Measurements from ENCODE around the gene DHX16. TPM values are rescaled to one million over a fixed set of nuclear protein-coding genes. Genes with fewer than 3 reads are reported as not detected.
A peak's percentile ranks its signal among the peaks of the same experiment; 100 is the strongest.
"Not testable (repeated sequence)": the region's sequence is repeated elsewhere in the genome, so short reads cannot be mapped to it uniquely, and the experiment has no call there.

The DHX16 gene
- total RNA-seq, 1 donor from 2014 or later = 17.6 TPM

GRCh38 chr6:30720738-30721197 lies 48.0 kb upstream of the DHX16 start:
- H2AFZ ChIP-seq (replicated peaks) = no peak overlapping the region
- peaks cover 35% of the 10 kb centered on the region for H3K36me3 Mint-ChIP-seq
- peaks cover 2% of the 10 kb centered on the region for H3K9me3 Mint-ChIP-seq
- H3K27me3 ChIP-seq = no peaks in the 10 kb centered on the region
- H3K4me2 ChIP-seq = peak overlapping the region; percentile 75
- H3K4me1 ChIP-seq = peaks cover 18% of the 10 kb centered on the region
- peaks cover 65% of the 10 kb centered on the region for H3K4me1 Mint-ChIP-seq
- H3F3A ChIP-seq (ENCODE audit: low read depth) = peaks cover 77% of the 10 kb centered on the region
- H3K9me3 ChIP-seq (ENCODE audit: low read depth) = no peaks in the 10 kb centered on the region
- DNase-seq (ENCODE audit: low spot score) = peak; percentile 87
- TF ChIP-seq EZH2 (IDR thresholded peaks at IDR 0.05) (no peak), EZH2phosphoT487 (IDR thresholded peaks at IDR 0.05) (no peak)
- TF ChIP-seq, protein P1, sequence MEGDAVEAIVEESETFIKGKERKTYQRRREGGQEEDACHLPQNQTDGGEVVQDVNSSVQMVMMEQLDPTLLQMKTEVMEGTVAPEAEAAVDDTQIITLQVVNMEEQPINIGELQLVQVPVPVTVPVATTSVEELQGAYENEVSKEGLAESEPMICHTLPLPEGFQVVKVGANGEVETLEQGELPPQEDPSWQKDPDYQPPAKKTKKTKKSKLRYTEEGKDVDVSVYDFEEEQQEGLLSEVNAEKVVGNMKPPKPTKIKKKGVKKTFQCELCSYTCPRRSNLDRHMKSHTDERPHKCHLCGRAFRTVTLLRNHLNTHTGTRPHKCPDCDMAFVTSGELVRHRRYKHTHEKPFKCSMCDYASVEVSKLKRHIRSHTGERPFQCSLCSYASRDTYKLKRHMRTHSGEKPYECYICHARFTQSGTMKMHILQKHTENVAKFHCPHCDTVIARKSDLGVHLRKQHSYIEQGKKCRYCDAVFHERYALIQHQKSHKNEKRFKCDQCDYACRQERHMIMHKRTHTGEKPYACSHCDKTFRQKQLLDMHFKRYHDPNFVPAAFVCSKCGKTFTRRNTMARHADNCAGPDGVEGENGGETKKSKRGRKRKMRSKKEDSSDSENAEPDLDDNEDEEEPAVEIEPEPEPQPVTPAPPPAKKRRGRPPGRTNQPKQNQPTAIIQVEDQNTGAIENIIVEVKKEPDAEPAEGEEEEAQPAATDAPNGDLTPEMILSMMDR (IDR thresholded peaks at IDR 0.05) = no peak
- peaks cover 44% of the 10 kb centered on the region for H4K20me1 ChIP-seq (ENCODE audit: low read depth)
- peaks cover 4% of the 10 kb centered on the region for H3K36me3 ChIP-seq
- peak overlapping the region; percentile 85 for H3K4me3 ChIP-seq
- peaks cover 14% of the 10 kb centered on the region for H3K27me3 Mint-ChIP-seq (ENCODE audit: insufficient read depth, low read depth)
- H3K9ac ChIP-seq = peak overlapping the region; percentile 90
- H3K4me3 Mint-ChIP-seq = peak overlapping the region; percentile 98
- peak overlapping the region; percentile 85 for H3K27ac ChIP-seq
- peaks cover 85% of the 10 kb centered on the region for H3K79me2 ChIP-seq (ENCODE audit: low read depth)
- H3K27ac Mint-ChIP-seq = peak overlapping the region; percentile 99

DNA sequence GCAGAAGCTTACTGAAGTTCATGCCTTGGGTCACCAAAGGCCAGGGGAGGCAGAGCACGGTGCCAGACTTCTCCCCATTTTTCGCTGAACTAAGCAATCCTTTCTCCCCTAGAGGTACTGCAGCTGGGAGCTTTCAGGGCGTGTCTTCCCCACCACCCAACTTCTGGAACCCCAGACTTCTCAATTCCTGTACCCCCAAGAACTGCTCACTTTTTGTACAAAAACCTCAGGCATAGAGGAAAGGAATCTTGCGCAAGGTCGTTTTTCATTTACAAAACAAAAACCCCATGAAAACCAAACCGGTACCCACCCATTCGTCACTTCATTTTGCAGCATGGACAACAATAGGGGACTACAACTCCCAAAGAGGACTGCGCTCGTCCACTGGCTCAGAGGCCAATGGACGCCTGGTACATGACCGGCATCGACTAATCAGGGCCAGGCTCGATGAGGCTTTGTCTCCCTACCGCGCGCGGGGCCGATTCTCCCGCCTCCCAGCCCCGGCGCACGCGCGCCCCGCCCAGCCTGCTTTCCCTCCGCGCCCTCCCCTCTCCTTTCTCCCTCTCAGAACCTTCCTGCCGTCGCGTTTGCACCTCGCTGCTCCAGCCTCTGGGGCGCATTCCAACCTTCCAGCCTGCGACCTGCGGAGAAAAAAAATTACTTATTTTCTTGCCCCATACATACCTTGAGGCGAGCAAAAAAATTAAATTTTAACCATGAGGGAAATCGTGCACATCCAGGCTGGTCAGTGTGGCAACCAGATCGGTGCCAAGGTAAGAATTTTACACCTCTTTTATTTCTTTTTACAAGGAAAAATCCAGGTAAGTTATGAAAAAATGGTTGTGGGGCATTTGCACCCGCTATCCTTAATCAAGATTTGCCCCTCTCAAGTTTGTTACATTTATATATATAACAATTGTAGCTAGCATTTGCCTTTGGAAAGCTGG lies 47.3 kb upstream of the DHX16 start, which contains the start of gene TUBB:
Gene TUBB (plus strand): TSS at position 562 of the 947 bp plus-strand sequence. CDS start 155 bp downstream, at position 717.
- peak within 1 kb of the TSS; percentile 90 for H3K9ac ChIP-seq
- peaks cover 70% of the 10 kb centered on the region for H3F3A ChIP-seq (ENCODE audit: low read depth)
- Mint-ChIP-seq H3K4me1 (peaks cover 65% of the 10 kb centered on the region), H3K9me3 (peaks cover 2% of the 10 kb centered on the region), H3K36me3 (peaks cover 40% of the 10 kb centered on the region), H3K4me3 (peak within 1 kb of the TSS; percentile 98), H3K27me3 (ENCODE audit: insufficient read depth, low read depth) (peaks cover 12% of the 10 kb centered on the region), H3K27ac (peak within 1 kb of the TSS; percentile 99)
- H2AFZ ChIP-seq (replicated peaks) = peak within 1 kb of the TSS; percentile 78
- TF ChIP-seq, protein P1 (IDR thresholded peaks at IDR 0.05) = peak; percentile 22
- no peak for TF ChIP-seq EZH2 (IDR thresholded peaks at IDR 0.05)
- H3K79me2 ChIP-seq (ENCODE audit: low read depth) = peaks cover 92% of the 10 kb centered on the region
- peak within 1 kb of the TSS; percentile 85 for H3K27ac ChIP-seq
- H3K4me1 ChIP-seq = peaks cover 18% of the 10 kb centered on the region
- peak within 1 kb of the TSS; percentile 90 for H3K4me2 ChIP-seq
- H3K36me3 ChIP-seq = peaks cover 4% of the 10 kb centered on the region
- H4K20me1 ChIP-seq (ENCODE audit: low read depth) = peaks cover 37% of the 10 kb centered on the region
- H3K9me3 ChIP-seq (ENCODE audit: low read depth) = no peaks in the 10 kb centered on the region
- peak within 1 kb of the TSS; percentile 85 for H3K4me3 ChIP-seq
- no peaks in the 10 kb centered on the region for H3K27me3 ChIP-seq
- DNase-seq (ENCODE audit: low spot score) = peak; percentile 99

DNA sequence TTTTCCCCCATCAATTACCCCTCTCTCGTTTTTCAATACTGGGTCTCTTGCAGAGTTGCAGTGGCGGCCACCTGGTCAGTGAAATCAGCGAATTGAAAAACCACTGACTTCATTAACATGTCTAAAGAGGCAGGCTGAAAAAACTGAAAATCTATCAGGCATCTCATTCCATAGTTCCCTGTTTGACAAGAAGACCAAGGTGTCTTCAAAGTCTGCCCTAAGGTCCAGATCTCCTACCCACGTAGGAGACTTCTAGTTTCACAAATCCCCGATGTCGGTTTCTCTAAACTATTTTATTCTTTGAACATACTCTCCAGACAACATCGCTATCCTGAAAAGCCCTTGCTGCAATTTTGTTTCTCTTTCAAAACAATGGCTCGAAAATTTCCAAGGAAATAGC lies 46.5 kb upstream of the DHX16 start:
- peaks cover 4% of the 10 kb centered on the region for H3K36me3 ChIP-seq
- peaks cover 42% of the 10 kb centered on the region for H3K36me3 Mint-ChIP-seq
- H2AFZ ChIP-seq (replicated peaks) = peak overlapping the region; percentile 78
- peaks cover 12% of the 10 kb centered on the region for H3K27me3 Mint-ChIP-seq (ENCODE audit: insufficient read depth, low read depth)
- H4K20me1 ChIP-seq (ENCODE audit: low read depth) = peaks cover 30% of the 10 kb centered on the region
- peaks cover 63% of the 10 kb centered on the region for H3F3A ChIP-seq (ENCODE audit: low read depth)
- H3K79me2 ChIP-seq (ENCODE audit: low read depth) = peaks cover 92% of the 10 kb centered on the region
- no peaks in the 10 kb centered on the region for H3K9me3 ChIP-seq (ENCODE audit: low read depth)
- DNase-seq (ENCODE audit: low spot score) = peak; percentile 37
- peaks cover 63% of the 10 kb centered on the region for H3K4me1 Mint-ChIP-seq
- no peak for TF ChIP-seq EZH2phosphoT487 (IDR thresholded peaks at IDR 0.05)
- no peak for TF ChIP-seq EZH2 (IDR thresholded peaks at IDR 0.05)
- TF ChIP-seq, protein P1 (IDR thresholded peaks at IDR 0.05) = no peak
- H3K4me3 Mint-ChIP-seq = peak overlapping the region; percentile 98
- peak overlapping the region; percentile 90 for H3K4me2 ChIP-seq
- peaks cover 2% of the 10 kb centered on the region for H3K9me3 Mint-ChIP-seq
- no peak overlapping the region for H3K9ac ChIP-seq
- peak overlapping the region; percentile 72 for H3K27ac ChIP-seq
- no peaks in the 10 kb centered on the region for H3K27me3 ChIP-seq
- peak overlapping the region; percentile 99 for H3K27ac Mint-ChIP-seq
- peaks cover 18% of the 10 kb centered on the region for H3K4me1 ChIP-seq
- peak overlapping the region; percentile 85 for H3K4me3 ChIP-seq

DNA sequence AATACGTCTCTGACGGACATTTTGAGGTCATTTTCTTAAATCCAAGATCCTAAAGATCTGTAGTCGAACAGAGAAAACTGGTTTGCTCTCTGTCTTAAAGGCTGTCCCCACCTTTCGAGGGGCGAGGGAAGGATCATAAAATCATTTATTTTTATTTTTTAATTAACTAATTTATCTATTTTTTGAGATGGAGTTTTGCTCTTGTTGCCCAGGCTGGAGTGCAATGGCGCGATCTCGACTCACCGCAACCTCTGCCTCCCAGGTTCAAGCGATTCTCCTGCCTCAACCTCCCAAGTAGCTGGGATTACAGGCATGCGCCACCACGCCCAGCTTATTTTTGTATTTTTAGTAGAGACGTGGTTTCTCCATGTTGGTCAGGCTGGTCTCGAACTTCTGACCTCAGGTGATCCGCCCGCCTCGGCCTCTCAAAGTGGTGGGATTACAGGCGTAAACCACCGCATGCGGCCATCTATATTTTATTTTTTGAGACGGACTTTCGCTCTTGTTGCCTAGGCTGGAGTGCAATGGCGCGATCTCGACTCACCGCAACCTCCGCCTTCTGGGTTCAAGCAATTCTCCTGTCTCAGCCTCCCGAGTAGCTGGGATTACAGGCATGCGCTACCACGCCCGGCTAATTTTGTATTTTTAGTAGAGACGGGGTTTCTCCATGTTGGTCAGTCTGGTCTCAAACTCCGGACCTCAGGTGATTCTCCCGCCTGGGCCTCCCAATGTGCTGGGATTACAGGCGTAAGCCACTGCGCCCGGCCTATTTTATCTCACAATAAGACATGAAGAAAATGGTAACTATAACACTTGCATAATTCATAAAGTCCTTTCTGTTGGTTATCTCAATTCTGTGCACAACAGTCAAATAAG lies 45.3 kb upstream of the DHX16 start:
- peak overlapping the region; percentile 90 for H3K4me2 ChIP-seq
- peaks cover 81% of the 10 kb centered on the region for H3K79me2 ChIP-seq (ENCODE audit: low read depth)
- H3K27me3 ChIP-seq; H3K36me3 ChIP-seq; H2AFZ ChIP-seq (replicated peaks); DNase-seq (ENCODE audit: low spot score); H3K9me3 Mint-ChIP-seq; H3K9me3 ChIP-seq (ENCODE audit: low read depth): not testable (repeated sequence)
- peaks cover 17% of the 10 kb centered on the region for H4K20me1 ChIP-seq (ENCODE audit: low read depth)
- peaks cover 11% of the 10 kb centered on the region for H3K4me1 ChIP-seq
- H3K4me1 Mint-ChIP-seq = peaks cover 52% of the 10 kb centered on the region
- peak overlapping the region; percentile 15 for H3K9ac ChIP-seq
- peaks cover 40% of the 10 kb centered on the region for H3K36me3 Mint-ChIP-seq
- peaks cover 14% of the 10 kb centered on the region for H3K27me3 Mint-ChIP-seq (ENCODE audit: insufficient read depth, low read depth)
- peak overlapping the region; percentile 98 for H3K4me3 Mint-ChIP-seq
- peaks cover 50% of the 10 kb centered on the region for H3F3A ChIP-seq (ENCODE audit: low read depth)
- H3K27ac ChIP-seq = peak overlapping the region; percentile 85
- peak overlapping the region; percentile 77 for H3K4me3 ChIP-seq
- H3K27ac Mint-ChIP-seq = peak overlapping the region; percentile 100

Data from neural progenitor cell (in vitro differentiated cells).